ENCODE data around the gene CCDC102A.

GRCh38 chr16:57559072-57559790 lies 22.9 kb upstream of the CCDC102A start:
- TF ChIP-seq CTCF (IDR thresholded peaks at IDR 0.05) (no peak), POLR2A (IDR thresholded peaks at IDR 0.05) (no peak), POLR2AphosphoS5 (IDR thresholded peaks at IDR 0.05) (no peak)
